ENCODE results near the gene OSGIN1.

GRCh38 chr16:83958846-83959565, 6.0 kb downstream of the OSGIN1 start:
- TF ChIP-seq EZH2phosphoT487 (IDR thresholded peaks at IDR 0.05; ENCODE audit: borderline replicate concordance, low read length): no peak
- TF ChIP-seq, protein P1, sequence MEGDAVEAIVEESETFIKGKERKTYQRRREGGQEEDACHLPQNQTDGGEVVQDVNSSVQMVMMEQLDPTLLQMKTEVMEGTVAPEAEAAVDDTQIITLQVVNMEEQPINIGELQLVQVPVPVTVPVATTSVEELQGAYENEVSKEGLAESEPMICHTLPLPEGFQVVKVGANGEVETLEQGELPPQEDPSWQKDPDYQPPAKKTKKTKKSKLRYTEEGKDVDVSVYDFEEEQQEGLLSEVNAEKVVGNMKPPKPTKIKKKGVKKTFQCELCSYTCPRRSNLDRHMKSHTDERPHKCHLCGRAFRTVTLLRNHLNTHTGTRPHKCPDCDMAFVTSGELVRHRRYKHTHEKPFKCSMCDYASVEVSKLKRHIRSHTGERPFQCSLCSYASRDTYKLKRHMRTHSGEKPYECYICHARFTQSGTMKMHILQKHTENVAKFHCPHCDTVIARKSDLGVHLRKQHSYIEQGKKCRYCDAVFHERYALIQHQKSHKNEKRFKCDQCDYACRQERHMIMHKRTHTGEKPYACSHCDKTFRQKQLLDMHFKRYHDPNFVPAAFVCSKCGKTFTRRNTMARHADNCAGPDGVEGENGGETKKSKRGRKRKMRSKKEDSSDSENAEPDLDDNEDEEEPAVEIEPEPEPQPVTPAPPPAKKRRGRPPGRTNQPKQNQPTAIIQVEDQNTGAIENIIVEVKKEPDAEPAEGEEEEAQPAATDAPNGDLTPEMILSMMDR (conservative IDR thresholded peaks at IDR 0.05; ENCODE audit: low read depth, low read length): no peak
